Fibroblast of skin of right biceps (primary cell): Measurements from ENCODE around the gene SHISA9.

Source experiments
- DNase-seq: peaks from one replicate; pipeline ENCODE4 v3.0.0-alpha.2; 2013

SHISA9 gene

DNA sequence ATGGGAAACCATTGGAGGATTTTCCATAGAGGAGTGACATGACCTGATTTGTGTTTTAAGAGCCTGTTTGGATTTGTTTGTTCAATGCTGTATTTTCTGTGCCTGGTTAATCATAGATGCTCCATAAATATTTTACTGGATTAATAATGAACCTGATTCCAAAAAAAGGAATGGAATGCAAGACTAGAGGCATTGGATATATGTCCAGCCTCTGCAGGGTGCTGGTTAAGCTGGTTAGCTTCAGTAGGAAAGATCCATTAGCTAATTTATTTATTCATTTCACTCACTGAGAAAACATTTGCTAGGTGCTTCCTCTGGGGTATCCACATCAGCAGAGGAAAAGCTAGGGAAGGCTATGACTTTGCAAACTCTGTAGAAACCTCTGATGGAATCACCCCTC, 57.7 kb downstream of the SHISA9 start:
- no peak for DNase-seq

DNA sequence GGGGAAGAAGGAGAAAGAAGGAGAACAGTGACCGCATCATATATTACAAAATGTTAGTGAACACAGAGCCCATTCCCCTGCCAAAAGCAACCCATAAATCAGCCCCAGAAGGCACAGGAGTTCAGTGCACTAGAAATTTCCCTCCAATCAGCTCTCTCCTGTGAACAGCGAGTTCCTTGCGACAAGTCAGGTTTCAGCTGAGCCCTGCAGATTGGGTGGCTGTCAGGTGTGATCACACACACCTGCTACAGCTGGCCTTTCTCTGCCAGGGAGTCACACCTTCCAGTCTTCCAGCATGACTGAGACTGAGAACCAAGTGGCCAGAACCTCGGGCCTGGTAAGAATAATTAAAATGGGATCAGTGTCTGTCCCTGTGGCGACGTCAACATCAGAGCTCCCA, 60.2 kb downstream of the SHISA9 start:
- no peak for DNase-seq

DNA sequence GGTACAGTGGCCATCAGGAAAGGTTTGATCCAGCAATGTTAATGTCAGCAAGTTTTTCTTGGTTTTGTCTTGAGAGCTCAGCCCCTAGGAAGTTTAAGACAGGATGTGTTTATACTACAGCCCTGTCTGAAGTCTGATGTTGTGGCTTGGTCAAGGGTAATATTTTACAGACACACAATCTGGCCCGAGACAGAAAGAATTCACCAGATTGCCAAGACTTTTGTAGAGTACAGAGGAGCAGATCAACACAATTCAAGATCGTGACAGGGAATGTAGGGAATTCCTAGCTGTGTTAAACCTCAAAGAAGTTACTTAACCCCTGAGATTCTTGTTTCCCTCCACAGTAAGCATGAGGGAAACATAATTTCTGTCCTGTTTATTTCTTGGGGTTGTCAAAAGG, 63.1 kb downstream of the SHISA9 start:
- DNase-seq: no peak

DNA sequence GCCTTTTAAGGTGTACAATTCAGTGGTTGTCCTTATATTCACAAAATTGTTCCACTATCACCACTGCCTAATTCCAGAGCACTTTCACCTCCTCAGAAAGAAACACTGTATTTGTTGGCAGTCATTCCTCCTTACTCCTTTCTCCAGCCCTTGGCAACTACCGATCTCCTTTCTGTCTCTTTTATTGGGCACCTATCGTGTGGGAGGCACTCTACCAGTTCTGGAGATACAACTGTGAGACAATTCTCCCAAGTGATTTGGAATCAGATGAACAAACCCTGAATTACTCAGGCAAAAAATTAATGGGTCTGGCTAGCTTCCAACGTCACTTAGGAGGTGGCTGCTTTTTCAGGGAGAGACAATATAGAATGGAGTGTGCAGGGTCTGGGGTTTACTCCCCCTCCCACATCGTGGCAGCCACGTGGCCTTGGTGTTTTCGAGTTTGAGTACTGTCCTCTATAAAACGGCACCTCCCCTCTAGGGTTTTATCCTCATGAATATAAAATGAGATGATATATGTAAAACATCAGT, 63.9 kb downstream of the SHISA9 start:
- no peak for DNase-seq

DNA sequence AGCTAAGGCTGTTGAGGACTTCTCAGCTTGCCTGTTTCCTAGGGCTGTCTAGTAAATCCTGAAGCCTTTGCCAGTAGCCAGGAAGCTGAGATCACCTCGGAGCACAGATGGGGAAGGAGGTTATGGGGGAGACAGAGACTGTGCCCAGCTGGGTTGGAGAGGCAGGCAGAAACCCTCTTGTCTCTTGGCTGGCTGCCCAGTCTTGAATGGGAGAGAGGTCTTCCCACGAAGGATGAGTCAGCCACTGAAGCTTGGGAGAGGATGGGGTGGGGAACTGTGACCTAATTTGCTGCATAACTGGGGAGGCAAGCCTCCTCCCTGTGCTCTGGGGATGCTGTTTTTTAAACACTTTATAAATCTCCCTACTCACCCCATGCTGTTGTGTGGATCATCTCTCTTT, 69.8 kb downstream of the SHISA9 start:
- DNase-seq: peak; percentile 8

DNA sequence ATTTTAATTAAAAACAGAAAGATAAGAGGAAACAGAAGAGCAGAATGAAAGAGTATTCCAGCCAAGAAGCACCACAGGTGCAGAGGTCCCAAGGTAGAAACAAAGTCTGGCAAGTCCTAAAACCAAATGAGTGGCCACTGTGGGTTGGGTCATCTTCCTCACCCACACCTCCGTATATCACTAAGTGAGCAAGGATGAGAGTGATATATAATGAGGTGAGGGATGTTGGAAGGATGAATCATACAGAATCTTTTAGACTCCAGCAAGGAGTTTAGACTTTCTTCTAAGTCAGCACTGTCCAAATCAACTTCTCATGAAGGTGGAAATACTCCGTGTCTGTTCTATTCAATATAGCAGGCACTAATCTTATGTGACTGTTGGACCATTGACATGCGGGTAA, 70.8 kb downstream of the SHISA9 start:
- DNase-seq: no peak

DNA sequence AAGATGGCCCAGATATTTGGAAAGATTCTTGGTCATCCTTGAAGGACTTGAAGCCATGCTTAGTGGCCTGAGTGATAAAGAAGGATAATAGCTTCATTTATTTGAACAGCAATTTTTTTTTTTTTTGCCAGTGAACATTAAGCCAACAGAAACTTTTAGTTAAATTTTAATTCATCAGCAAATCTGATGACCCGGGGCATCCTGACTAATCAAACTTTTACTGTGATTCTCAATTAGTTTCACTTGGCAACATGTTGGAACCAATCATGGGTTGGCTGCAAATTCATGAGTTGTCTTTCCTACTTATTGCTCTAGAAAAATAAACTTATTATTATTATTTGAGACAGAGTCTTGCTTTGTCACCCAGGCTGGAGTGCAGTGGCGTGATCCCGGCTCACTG, 74.4 kb downstream of the SHISA9 start:
- DNase-seq: no peak

DNA sequence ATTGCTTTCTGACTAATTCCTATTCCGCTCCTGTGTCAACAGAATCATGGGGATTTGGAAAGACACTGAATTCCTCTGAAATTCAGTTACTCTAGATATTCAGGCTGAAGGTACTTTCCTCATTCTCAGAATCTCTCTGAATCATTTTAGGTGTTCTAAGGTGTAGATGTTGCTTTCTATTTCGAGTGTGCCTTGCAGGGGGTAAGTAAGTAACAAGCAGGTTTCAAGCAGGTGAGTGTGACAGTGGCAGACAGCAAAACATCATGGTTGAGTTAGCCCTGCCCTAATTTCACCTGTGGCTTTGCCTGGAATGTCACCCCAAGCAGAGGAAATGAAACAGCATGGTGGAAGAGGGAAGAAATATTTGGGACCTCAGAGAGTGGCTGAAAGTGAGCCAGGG, 75.1 kb downstream of the SHISA9 start:
- no peak for DNase-seq

DNA sequence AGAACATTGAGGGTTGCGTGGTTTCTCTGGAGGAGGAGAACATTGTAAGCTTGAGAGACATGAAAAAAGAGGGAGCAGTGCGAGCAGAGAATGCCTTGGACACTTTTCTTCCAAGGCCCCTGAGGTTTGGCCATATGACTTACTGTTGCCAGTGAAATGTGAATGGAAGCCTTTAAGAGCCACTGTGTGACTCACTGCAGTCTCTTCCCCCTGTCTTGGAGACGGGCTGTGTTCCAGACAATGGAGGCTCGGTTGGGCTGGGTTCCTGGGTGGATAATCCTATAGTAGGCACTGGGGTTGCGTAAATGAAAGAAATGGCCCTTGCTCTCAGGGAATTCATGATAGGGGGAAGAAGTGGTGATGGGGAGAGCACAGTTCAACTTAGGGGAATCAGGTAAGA, 75.5 kb downstream of the SHISA9 start:
- no peak for DNase-seq

DNA sequence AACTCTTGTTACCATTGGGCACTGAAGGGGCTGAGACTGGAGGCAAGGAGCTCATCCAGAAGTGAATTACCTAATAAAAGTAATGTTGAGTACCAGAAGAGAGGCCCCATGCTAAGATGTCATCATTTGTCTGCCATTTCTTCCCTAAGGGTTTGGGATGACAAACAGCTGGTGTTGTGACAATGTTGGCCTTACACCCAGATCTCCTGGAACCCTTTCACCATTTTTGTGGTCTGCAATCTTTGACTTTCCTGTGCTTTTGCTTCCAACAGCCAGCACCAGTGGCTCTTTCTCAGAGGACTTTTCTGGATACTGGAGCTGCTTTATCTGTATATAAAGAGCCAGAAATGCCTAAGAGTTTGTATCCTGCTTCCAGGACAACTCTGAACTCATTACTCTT, 84.1 kb downstream of the SHISA9 start:
- no peak for DNase-seq

DNA sequence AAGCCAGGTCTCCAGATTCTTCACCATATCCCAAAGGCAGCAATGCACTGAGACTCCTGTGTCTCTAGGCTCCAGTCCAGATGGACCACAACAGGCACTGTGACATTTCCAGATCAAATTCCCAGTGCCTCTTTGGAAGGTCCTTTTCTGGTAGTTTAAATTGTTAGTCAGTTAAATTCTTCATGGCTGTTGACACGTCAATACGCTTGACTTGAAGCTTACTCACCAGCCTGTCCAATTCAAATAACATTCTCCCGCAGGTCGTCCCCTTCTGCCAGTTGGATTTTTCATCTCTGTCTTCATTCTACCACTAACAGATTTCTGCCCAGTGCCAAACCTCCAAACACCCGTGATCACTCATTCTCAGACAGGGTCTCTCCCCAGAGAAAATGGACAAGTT, 86.7 kb downstream of the SHISA9 start:
- DNase-seq: no peak

DNA sequence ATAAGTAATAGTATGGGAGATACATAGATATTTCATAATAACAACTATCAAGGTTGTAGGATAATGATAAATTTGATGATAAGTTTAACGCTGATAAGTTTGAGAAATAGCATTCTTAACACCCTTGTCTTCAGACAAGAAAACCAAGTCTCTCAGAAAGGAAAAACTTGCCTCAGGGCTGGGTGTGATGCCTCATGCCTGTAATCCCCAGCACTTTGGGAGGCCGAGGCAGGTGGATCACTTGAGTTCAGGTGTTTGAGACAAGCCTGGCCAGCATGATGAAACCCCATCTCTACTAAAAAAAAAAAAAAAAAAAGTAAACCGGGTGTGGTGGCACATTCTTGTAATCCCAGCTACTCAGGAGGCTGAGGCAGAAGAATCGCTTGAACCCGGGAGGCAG, 90.7 kb downstream of the SHISA9 start:
- no peak for DNase-seq

DNA sequence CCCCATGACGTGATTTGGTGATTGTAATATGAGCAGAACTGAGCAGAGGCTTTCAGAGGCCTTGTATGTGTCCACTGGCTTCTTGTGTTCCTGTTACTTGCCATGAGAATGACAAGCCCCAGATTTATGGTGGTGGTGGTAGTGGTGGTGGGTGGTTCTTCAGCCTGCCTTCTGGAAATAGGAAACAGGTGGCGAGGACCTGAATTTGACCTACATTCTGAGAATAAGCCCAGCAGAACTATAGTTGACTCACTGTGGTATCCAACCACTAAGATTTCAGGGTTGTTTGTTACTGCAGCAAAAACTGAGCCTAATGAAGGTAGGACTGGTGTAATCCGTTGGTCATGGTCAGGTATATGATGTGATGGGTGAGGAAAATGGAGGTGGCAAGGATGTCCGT, 93.0 kb downstream of the SHISA9 start:
- DNase-seq: no peak

DNA sequence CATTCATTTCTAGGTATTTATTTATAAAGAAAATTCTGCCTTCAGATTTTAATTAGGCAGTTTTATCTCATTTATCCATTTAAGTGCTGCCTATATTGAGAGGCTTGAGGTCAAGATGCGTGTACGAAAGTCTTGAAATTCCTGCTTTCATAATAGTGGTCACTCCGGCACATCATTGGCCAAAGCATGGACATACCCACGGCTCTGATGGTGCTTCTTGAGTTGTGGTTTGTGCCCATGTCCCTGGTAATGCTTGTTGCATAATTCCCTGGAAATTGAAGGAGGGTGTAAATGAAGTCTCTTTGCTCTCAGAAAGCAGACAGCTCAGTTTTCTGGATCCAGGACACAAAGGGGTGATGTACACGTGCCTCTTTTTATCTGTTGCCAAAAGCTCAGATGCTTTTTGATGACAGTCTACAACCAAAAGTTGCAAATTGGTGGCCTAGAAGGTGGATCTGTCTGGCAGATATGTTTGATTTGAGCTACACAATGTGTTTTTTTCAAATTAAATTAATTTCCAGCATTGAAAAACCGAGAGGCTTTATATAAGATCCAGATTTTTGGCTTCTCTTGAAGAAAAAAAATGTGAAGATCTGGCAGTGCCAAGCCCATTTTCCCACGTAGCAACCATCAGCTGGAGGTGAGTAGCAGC, 94.4 kb downstream of the SHISA9 start:
- no peak for DNase-seq

DNA sequence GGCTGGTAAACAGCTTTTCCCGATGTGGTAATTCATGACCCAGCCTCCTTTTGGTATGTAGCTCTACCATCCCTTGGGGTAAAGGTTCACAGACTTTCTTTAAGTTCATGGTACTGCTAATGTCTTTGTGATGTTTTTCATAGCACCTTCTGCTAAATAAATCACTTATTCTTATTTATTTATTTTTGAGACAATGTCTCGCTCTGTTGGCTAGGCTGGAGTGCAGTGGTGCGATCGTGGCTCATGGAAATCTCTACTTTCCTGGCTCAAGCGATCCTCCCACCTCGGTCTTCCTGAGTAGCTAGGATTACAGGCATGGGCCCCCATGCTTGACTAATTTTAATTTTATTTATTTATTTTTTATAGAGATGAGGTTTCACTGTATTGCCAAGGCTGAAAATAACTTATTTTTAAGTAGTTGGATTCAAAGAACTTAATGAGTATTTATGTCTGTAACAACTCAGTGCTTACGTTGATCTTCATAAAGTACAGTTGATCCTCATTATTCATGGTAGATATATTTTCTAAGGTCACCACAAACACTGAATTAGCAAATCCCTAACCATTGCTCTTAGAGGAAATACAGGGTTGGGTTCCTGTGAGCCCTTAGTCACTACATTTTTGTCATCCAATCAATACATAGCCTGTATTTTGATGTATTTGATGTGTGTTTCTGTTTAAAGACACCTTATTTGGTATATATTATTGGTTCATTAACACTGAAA, 97.1 kb downstream of the SHISA9 start:
- DNase-seq: no peak

DNA sequence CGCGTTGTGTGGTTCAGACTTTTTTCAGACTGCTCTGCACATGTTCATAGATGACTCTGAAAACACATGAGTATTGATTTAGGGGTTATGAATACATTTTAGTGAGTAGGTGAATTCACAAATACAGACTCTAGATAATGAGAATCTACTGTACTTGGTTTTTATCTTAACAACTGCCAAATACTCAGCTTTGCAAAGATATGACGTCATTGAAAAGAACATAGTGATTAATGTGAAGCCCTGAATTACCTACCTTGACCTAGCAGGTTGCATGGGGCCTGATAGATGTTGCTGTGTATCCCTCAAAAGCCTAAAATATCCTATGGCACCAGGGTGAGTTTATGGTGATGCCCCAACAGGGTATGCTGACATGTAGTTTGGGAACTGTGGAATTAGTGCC, 98.0 kb downstream of the SHISA9 start:
- no peak for DNase-seq

DNA sequence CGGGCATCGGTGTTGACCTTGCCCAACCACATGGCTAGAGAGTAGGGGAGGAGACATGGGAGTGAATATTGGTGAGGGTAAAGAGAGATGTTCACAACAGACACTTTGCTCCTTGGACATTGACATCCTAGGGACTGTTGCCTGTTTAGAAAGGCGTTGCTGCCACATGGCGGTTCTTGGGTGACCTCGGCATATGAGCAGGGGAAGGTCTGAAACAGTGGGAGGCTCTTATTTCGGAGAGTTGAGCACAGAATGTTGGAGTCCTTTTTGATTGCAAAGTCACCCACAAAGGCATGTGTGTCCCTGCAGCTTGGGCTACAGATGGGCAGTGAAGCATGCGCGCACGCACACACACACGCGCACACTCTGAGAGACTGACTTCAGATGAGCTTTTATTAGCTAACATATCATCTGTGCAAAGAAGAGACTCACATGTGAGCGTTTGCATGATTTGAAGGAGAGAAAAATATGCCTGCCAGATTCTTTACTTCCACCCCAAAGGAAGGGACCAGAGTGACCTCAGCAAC, 104.4 kb downstream of the SHISA9 start:
- no peak for DNase-seq

DNA sequence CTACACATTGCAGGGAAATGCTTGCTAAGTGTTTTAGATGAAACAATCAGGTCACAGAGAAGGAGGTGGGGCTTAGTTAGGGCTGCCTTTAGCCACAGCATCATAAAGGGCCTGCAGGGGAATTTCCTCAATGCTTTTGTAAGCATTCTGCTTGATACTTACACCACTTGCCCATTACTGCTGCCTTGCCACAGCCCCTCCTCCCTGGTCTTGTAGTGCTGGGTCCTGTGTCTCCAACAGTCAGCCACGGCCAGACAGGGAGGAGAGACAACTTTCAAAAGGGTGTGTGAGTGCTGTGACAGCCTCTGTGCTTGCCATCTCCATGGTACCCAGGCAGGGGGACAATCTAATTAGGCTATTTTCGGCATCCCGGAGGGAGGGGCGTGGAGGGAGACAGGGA, 111.2 kb downstream of the SHISA9 start:
- no peak for DNase-seq

DNA sequence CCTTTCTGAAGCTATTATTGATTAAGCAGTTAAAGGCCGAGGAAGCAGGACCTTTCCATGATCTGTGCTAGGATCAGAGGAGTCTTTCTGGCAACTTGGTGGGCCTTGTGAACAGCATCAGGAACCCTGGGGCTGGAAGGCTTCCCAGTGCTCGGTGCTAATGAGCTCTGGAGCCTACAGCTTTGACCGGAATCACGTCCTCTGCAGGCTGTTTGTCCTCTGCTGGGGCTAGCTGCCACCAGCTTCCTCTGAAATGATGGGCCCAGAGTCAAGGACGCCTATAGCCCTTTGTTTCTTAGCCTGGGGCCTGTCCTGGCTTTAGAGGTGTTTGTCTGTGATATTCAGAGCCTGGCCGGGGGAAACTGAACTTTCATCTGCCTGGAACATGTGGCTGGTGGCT, 111.6 kb downstream of the SHISA9 start:
- no peak for DNase-seq

DNA sequence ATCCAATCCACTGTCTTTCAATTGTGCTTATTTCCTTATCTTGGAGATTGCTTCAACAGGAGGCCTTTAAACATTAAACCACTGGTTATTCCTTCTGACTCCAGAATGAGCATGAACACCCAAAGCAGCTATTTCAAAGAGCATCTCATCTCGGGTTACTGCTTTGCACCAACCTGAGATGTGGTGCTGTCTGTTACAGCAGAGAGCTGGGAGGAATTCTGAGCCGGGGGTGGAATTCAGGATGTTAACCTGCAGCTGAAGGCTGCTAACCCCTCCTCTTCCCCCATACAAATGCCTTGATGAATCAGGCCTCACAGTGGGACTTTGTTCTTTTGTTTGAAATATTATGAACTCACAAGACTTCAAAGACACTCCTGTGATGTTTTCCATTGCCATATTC, 113.1 kb downstream of the SHISA9 start:
- no peak for DNase-seq

DNA sequence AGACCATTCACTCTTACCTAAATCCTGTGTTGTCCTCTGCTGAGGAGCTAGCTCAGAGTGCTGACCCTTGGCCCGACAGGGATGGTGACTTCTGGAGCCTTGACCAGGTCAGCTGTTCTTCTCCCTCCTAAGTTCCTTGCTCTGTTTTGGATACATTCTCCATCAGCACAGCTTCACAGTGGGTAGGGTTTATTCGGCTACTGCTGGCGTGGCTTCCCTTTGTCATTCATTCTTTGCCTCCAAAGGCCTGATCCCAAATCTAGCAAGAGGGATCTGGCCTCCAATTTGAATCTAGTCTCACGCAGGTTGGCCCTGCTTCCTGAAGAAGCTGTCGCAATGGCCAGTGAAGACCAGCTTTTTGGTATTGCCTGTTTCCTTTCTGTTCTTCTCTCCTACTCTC, 116.6 kb downstream of the SHISA9 start:
- DNase-seq: no peak

DNA sequence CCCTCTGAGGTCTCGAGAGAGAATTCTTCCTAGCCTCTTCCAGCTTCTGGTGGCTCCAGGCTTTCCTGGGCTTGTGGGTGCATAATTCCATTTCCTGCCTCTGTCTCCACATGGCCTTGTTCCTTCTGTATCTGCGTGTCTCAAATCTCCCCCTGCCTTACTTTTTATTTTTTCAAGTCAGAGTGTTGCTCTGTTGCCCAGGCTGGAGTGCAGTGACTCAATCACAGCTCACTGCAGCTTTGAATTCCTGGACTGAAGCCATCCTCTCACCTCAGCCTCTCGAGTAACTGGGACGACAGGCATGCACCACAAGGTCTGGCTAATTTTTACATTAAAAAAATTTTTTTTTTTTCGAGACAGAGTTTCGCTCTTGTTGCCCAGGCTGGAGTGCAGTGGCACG, 120.6 kb downstream of the SHISA9 start:
- DNase-seq: no peak

DNA sequence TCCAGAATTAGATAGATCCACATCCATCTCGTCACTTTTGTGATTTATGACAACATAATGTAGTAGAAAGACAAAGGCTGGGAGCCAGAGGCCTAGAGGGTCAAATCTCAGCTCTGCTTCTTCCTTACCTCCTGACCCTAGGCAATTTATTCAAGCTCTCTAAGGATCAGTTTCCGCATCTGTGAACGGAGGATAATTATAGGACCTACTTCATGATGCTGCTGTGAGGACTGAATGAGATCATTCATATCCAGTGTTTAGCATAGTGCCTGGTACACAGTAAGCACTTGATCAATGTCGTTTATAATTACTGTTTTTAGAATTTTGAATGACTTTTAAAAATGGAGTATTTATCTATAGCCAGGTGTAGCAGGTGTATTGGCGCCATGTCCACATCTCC, 128.4 kb downstream of the SHISA9 start:
- no peak for DNase-seq

DNA sequence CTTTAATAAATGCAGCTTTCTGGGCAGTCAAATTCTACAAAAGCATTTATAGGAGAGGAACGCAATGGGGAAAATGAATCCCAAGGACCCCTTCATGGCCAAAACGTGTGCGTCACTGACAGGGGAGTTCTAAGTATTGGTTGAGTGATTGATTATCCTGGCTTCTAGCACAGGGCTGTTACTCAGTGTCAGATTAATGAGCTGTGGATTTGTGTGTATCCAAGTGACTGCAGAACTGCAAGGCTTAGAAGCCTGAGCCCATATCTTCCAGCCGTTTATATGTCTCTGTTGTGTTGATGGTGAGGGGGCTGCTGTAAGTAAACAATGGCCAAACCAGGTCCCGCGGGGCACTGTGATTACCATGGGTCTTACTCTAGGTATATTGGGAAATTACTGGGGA, 129.4 kb downstream of the SHISA9 start:
- no peak for DNase-seq

DNA sequence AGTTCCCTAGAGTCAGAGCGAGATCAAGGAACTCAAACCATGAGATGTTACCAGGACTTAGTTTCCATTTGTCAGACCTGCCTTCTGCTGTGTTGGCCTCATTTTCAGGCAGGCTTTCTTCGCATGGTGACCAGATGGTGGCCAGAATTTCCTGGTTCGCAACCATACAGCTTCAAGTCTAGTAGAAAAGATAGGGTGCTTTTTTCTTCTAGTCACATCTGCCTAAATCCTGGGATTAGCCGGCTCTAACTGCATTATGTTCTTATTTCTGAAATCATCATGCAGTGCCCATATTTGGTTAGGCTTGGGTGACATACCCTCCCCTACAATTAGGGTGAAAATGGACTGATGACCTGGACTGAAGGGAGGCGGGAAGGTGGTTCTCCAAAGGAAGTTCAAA, 131.5 kb downstream of the SHISA9 start:
- DNase-seq: no peak
